HCT116 (cell line): ENCODE results near the gene HAPLN1. TPM values are rescaled to one million over a fixed set of nuclear protein-coding genes. Genes with fewer than 3 reads are reported as not detected.

Experiments
- ATAC-seq: fragments of 200-7000 bp; cut with Tn5 transposase; 2 replicates; pipeline ENCODE4 v1.9.1; 2020; ENCODE audit warnings: mild to moderate bottlenecking, moderate library complexity
- BruUV-seq: library from RNA; stranded (reverse); fragments of 400-500 nt; replicated peaks from 2 replicates; lab custom pipeline; 2021; lab: Mats Ljungman, UMichigan
- CTCF ChIA-PET: fragments of 300-600 bp; sonication (Branson Sonifier 250); formaldehyde crosslinking; loops from one replicate; lab custom pipeline; 2021; ENCODE audit warnings: antibody characterized with exemption; lab: Charles Lee
- POLR2A ChIA-PET: fragments of 300-600, 350-600 bp; sonication (Branson Sonifier 250); formaldehyde crosslinking; loops from one replicate; lab custom pipeline; 2021; ENCODE audit warnings: antibody characterized with exemption; lab: Charles Lee
- RAD21 ChIA-PET, 2 experiments: fragments of 300-600 bp; sonication (Branson Sonifier 250); formaldehyde crosslinking; loops; one replicate each; lab custom pipeline; 2023; ENCODE audit warnings: low total read pairs in 2 of 2; ENCODE audit not compliant: uncharacterized antibody in 2 of 2, unreplicated experiment in 2 of 2, low non-redundant PET in 1 of 2; lab: Charles Lee
- DNase-seq: peaks from one replicate; pipeline ENCODE4 v3.0.0-alpha.2; 2010; ENCODE audit warnings: low read depth, low spot score
- H2AFZ ChIP-seq: fragments of 200-600 bp; shearing (Covaris generic), sonication (generic); 2 replicates; pipeline ENCODE4 v1.6.1; 2017; ENCODE audit warnings: low read depth, mixed run types, mixed read lengths, antibody characterized with exemption, low read length; ENCODE audit not compliant: poor library complexity, severe bottlenecking
- H3K27ac ChIP-seq: 2 replicates; pipeline ENCODE4 v1.5.1; 2012; ENCODE audit warnings: low read depth, low read length
- H3K27me3 ChIP-seq: fragments of 200-600 bp; sonication (generic); 2 replicates; pipeline ENCODE4 v1.6.1; 2016; ENCODE audit warnings: mixed run types, low read length, mixed read lengths; ENCODE audit not compliant: insufficient read depth
- H3K36me3 ChIP-seq, 2 experiments: fragments of 200-500 bp in 1 of 2; fragments of 200-600 bp in 1 of 2; sonication (Bioruptor generic) in 1 of 2; sonication (generic) in 1 of 2; 2 replicates each; pipeline versions ENCODE4 v1.5.1 to v1.6.1; 2014 to 2016; ENCODE audit warnings: low read length in 2 of 2, inconsistent platforms in 1 of 2, mixed read lengths in 1 of 2, mixed run types in 1 of 2; ENCODE audit not compliant: insufficient read depth in 2 of 2, control insufficient read depth in 1 of 2
- H3K4me1 ChIP-seq, 2 experiments: fragments of 200-600 bp in 1 of 2; sonication (generic) in 1 of 2; 2 replicates each; pipeline versions ENCODE4 v1.5.1 to v1.6.1; 2012 to 2017; ENCODE audit warnings: low read length in 2 of 2, inconsistent platforms in 1 of 2, mild to moderate bottlenecking in 1 of 2, mixed read lengths in 1 of 2, mixed run types in 1 of 2, moderate library complexity in 1 of 2; ENCODE audit not compliant: insufficient read depth in 2 of 2, control insufficient read depth in 1 of 2
- H3K4me2 ChIP-seq: fragments of 200-600 bp; sonication (generic); 2 replicates; pipeline ENCODE4 v1.6.1; 2017; ENCODE audit warnings: mixed run types, low read length, mixed read lengths
- H3K4me3 ChIP-seq, 2 experiments: fragments of 200-600 bp in 1 of 2; sonication (generic) in 1 of 2; replicated peaks in 1 of 2; 2 replicates each; pipeline ENCODE4 v1.5.1; 2011 to 2016; ENCODE audit warnings: low read length in 2 of 2, control low read depth in 1 of 2, low read depth in 1 of 2, mild to moderate bottlenecking in 1 of 2, mixed read lengths in 1 of 2, mixed run types in 1 of 2
- H3K79me2 ChIP-seq: fragments of 200-600 bp; sonication (generic); 2 replicates; pipeline ENCODE4 v1.6.1; 2017; ENCODE audit warnings: mild to moderate bottlenecking, mixed run types, low read length, moderate library complexity, mixed read lengths; ENCODE audit not compliant: insufficient read depth
- H3K9ac ChIP-seq: fragments of 200-600 bp; sonication (generic); 2 replicates; pipeline ENCODE4 v1.6.1; 2016; ENCODE audit warnings: low read length, mixed read lengths
- H3K9me2 ChIP-seq: fragments of 200-600 bp; sonication (generic), shearing (Covaris generic); 2 replicates; pipeline ENCODE4 v1.6.1; 2017; ENCODE audit warnings: mixed run types, mild to moderate bottlenecking, moderate library complexity; ENCODE audit not compliant: insufficient read depth
- H3K9me3 ChIP-seq, 2 experiments: fragments of 200-500 bp in 1 of 2; fragments of 200-600 bp in 1 of 2; sonication (Bioruptor generic) in 1 of 2; sonication (generic) in 1 of 2; 2 replicates each; pipeline ENCODE4 v1.6.1; 2014 to 2017; ENCODE audit warnings: low read length in 2 of 2, mixed read lengths in 2 of 2, inconsistent platforms in 1 of 2, low read depth in 1 of 2, mild to moderate bottlenecking in 1 of 2, mixed run types in 1 of 2, moderate library complexity in 1 of 2; ENCODE audit not compliant: control insufficient read depth in 1 of 2, insufficient read depth in 1 of 2
- H4K20me1 ChIP-seq: fragments of 200-600 bp; sonication (generic), shearing (Covaris generic); 2 replicates; pipeline ENCODE4 v1.6.1; 2017; ENCODE audit warnings: mixed run types, mild to moderate bottlenecking, moderate library complexity; ENCODE audit not compliant: insufficient read depth
- CBX3 ChIP-seq: IDR thresholded peaks from 2 replicates; pipeline ENCODE4 v1.6.1; 2012; ENCODE audit warnings: low read depth
- CEBPB ChIP-seq: IDR thresholded peaks from 2 replicates; pipeline ENCODE4 v1.6.1; 2012; ENCODE audit warnings: low read depth
- CTCF ChIP-seq, 3 experiments: fragments of 200-600 bp in 1 of 3; sonication (generic) in 1 of 3; IDR thresholded peaks in 2 of 3; conservative IDR thresholded peaks in 1 of 3; 2 replicates each; pipeline ENCODE4 v1.5.1; 2012 to 2017; ENCODE audit warnings: low read depth in 2 of 3, low read length in 2 of 3, antibody characterized with exemption in 1 of 3, borderline replicate concordance in 1 of 3, control low read depth in 1 of 3, mild to moderate bottlenecking in 1 of 3, mixed read lengths in 1 of 3, mixed run types in 1 of 3, moderate library complexity in 1 of 3; ENCODE audit not compliant: insufficient read depth in 1 of 3
- EGR1 ChIP-seq: IDR thresholded peaks from 2 replicates; pipeline ENCODE4 v1.6.1; 2012; ENCODE audit warnings: low read depth
- EZH2 ChIP-seq: fragments of 200-600 bp; sonication (generic); IDR thresholded peaks from 2 replicates; pipeline ENCODE4 v1.6.1; 2017; ENCODE audit warnings: antibody characterized with exemption, mixed run types
- FOSL1 ChIP-seq: IDR thresholded peaks from 2 replicates; pipeline ENCODE4 v1.6.1; 2012; ENCODE audit warnings: low read depth
- JUND ChIP-seq: IDR thresholded peaks from 2 replicates; pipeline ENCODE4 v1.6.1; 2012
- POLR2A ChIP-seq: IDR thresholded peaks from 2 replicates; pipeline ENCODE4 v1.7.0; 2011; ENCODE audit warnings: borderline replicate concordance; ENCODE audit not compliant: insufficient read depth, insufficient read length; ENCODE audit errors: extremely low read depth
- POLR2AphosphoS5 ChIP-seq: IDR thresholded peaks from 2 replicates; pipeline ENCODE4 v1.6.1; 2011; ENCODE audit warnings: mild to moderate bottlenecking, low read depth, low read length, moderate library complexity
- RAD21 ChIP-seq: IDR thresholded peaks from 2 replicates; pipeline ENCODE4 v1.6.1; 2012; ENCODE audit warnings: low read depth, mild to moderate bottlenecking
- REST ChIP-seq: IDR thresholded peaks from 2 replicates; pipeline ENCODE4 v1.6.1; 2012; ENCODE audit warnings: low read depth
- SIN3A ChIP-seq: IDR thresholded peaks from 2 replicates; pipeline ENCODE4 v1.6.1; 2012; ENCODE audit warnings: low read depth
- SRF ChIP-seq: IDR thresholded peaks from 2 replicates; pipeline ENCODE4 v1.6.1; 2012; ENCODE audit warnings: low read depth
- TCF7L2 ChIP-seq: IDR thresholded peaks from 2 replicates; pipeline ENCODE4 v1.7.0; 2011; ENCODE audit warnings: borderline replicate concordance, inconsistent platforms; ENCODE audit not compliant: insufficient read depth, insufficient read length; ENCODE audit errors: extremely low read depth
- YY1 ChIP-seq: IDR thresholded peaks from 2 replicates; pipeline ENCODE4 v1.6.1; 2011; ENCODE audit warnings: low read length, low read depth, moderate library complexity, mild to moderate bottlenecking; ENCODE audit not compliant: insufficient replicate concordance; ENCODE audit errors: extremely low read depth
- ZFX ChIP-seq: fragments of 450-650 bp; IDR thresholded peaks from 2 replicates; pipeline ENCODE4 v1.6.1; 2017
- intact Hi-C: fragments of 100-400 bp; cut with micrococcal nuclease; formaldehyde crosslinking; loops from 2 replicates; pipeline ENCODE4 v1.10.0; 2022
- total RNA-seq: library from RNA; stranded (reverse); gene quantifications from one replicate; pipeline ENCODE4 v1.2.1, GENCODE V29; 2021; ENCODE audit not compliant: unreplicated experiment
- TF ChIP-seq, protein P1 (sequence below): IDR thresholded peaks from 2 replicates; pipeline ENCODE4 v1.6.1; 2012

Gene HAPLN1
- total RNA-seq, 1 experiment from 2014 or later, result 0.05 TPM

DNA sequence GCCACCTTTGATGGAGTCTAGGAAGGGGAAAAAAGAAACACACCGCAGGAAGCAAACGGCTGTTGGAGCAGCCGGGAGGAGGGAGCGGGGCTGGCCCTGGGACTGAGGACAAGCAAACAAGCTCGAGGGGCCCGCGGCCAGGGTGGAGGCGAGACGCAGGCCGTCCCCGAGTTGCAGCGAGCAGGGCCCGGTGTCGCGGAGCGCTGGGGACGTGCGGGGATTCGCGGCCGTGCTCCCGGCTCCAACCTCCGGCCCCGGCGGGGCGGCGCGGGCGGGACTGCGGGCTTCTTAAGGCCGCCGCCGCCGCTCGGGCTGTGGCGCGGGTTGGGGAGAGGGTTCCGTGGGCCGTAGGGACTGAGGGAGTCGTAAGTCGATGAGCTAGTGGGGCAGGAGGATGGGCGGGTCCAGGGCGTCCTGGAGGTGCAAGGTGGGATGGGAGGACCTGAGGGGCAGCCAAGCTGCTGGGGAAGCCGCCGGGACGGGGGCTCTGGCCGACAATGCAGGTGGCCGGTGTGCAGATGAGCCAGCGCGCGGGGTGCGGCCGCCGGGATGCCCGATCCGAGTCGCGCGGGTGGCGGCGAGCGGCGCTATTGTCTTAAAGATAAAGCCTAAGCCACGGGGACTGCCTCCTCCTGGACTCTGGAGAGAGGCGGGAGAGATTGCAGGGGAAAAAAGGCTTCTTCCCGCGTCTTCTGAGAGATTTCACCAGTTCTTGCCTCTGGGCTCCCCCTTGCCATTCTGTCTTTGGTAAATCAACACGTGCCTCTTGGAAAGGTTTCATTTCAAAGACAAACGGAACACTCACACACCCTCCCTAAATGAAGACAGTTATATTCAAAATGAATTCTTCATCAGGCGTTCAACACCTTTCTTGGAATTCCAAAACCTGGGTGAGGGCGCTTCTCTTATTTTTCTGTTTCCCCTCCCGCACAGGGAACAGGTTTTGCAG, 1.6 kb upstream of the HAPLN1 start:
- ChIA-PET CTCF (interaction anchor here (2.1 kb wide), 1 partner anchor 10 kb away, joined by 8 read pairs; no protein-coding TSS in a partner anchor), POLR2A (no interaction called here), RAD21 (interaction anchor here in 1 of 2 experiments (0.7 kb wide), 1 partner anchor 76 kb away, joined by 4 read pairs; no protein-coding TSS in a partner anchor)
- peak overlapping the region; percentile 96 for H2AFZ ChIP-seq
- peak; percentile 89 for TF ChIP-seq RAD21
- no peak for TF ChIP-seq YY1
- no peak for TF ChIP-seq JUND
- TF ChIP-seq CBX3, result peak; percentile 79
- TF ChIP-seq SRF, result no peak
- TF ChIP-seq REST, result no peak
- TF ChIP-seq EZH2, result no peak
- peak; percentile 32; the same call in 1 of the 2 replicates for TF ChIP-seq SIN3A
- TF ChIP-seq CTCF (IDR thresholded peaks at IDR 0.05 in 2 of 3, conservative IDR thresholded peaks at IDR 0.05 in 1 of 3; ENCODE audit: borderline replicate concordance in 1 of 3, insufficient read depth in 1 of 3, low read depth in 2 of 3, low read length in 2 of 3), result peak; percentile 34 to 82 (median 58)
- TF ChIP-seq POLR2AphosphoS5, result peak; percentile 42
- no peak for TF ChIP-seq FOSL1
- TF ChIP-seq, protein P1, sequence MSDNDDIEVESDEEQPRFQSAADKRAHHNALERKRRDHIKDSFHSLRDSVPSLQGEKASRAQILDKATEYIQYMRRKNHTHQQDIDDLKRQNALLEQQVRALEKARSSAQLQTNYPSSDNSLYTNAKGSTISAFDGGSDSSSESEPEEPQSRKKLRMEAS, result peak; percentile 67
- TF ChIP-seq POLR2A, result no peak
- TF ChIP-seq ZFX, result peak; percentile 76
- TF ChIP-seq EGR1, result no peak
- TF ChIP-seq TCF7L2, result peak; percentile 57
- no peak for TF ChIP-seq CEBPB
- peak overlapping the region; percentile 47 for H3K27ac ChIP-seq
- no TSS peak for BruUV-seq
- no peaks in the 10 kb centered on the region for H3K9me2 ChIP-seq
- ATAC-seq, result peak; percentile 86
- no peaks in the 10 kb centered on the region for H3K79me2 ChIP-seq
- intact Hi-C loops, result loop anchor here (2.0 kb wide), 1 partner anchor 533 kb away; no protein-coding TSS in a partner anchor
- no peaks in the 10 kb centered on the region for H3K36me3 ChIP-seq
- peak overlapping the region; percentile 52 to 60 for H3K4me3 ChIP-seq
- peak overlapping the region; percentile 86 for H3K4me2 ChIP-seq
- DNase-seq, result peak; percentile 66
- H3K9ac ChIP-seq, result peak overlapping the region; percentile 56
- H3K27me3 ChIP-seq, result no peaks in the 10 kb centered on the region
- no peaks in the 10 kb centered on the region for H4K20me1 ChIP-seq
- H3K4me1 ChIP-seq, result peaks cover 11 to 26% of the 10 kb centered on the region in 2 experiments; a peak in 3 of 4 replicates
- no peaks in the 10 kb centered on the region for H3K9me3 ChIP-seq
